Activated CD4-positive, alpha-beta T cell treated with anti-CD3 and anti-CD28 coated beads, Interleukin-2, amount 50 U/mL, for 48 hours (primary cell): ENCODE data around the gene PPP1R3E.
A peak's percentile ranks its signal among the peaks of the same experiment; 100 is the strongest.
"Not testable (repeated sequence)": the region's sequence is repeated elsewhere in the genome, so short reads cannot be mapped to it uniquely, and the experiment has no call there.

ENCODE experiments used
- DNase-seq, 2 experiments: peaks; one replicate each; pipeline ENCODE4 v3.0.0-alpha.2; 2020

The PPP1R3E gene

GRCh38 chr14:23302290-23303225 lies at the start of gene PPP1R3E:
PPP1R3E (minus strand) TSS chr14:23302859; CDS start chr14:23302576, 283 bp downstream.
- peak; percentile 89 to 93 for DNase-seq

DNA sequence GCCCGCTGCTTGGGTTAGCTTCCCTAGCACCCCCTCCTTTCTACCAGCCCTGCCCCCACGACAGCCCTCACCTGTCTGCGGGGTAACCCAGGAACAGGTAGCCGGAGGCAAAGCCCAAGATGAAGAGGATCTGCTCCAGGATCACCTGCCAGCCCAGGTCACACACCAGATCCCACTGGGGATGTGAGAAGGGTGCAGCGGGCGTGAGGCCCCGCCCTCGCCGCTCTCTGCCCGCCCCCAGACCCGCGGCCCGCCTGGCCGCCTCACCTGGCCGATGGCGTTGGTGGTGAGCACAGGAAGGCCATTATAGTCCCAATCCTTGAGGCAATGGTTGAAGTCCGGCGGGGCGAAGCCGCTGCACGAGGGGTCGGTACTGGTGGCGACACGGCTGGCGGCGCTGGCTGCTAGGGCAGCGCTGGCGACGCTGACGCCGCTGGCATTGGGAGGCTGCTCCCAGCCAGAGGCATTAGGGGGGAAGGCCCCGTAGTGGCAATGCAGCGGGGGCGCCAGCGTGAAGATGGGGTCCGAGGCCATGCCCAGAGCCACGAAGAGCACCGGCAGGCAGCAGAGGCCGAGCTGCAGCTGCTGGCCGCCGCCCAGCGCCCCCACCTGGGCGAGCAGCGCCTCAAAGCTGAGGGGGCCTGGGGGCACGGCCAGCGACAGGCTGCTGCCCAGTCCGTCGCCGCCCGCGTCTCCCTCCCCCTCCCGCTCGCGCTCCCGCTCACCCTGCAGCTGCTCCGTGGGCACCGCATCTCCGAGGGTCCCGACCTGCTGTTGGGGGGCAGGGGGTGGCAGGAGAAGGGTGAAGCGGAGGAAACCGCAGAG lies 49.2 kb upstream of the PPP1R3E start:
- no peak for DNase-seq

- DNase-seq, result no peak
Observed at GRCh38 chr14:23349156-23349845, 46.6 kb upstream of the PPP1R3E start.

GRCh38 chr14:23348297-23348655 lies 45.6 kb upstream of the PPP1R3E start:
- DNase-seq, result no peak

GRCh38 chr14:23347406-23348296 lies 45.0 kb upstream of the PPP1R3E start:
- DNase-seq, result no peak

DNA sequence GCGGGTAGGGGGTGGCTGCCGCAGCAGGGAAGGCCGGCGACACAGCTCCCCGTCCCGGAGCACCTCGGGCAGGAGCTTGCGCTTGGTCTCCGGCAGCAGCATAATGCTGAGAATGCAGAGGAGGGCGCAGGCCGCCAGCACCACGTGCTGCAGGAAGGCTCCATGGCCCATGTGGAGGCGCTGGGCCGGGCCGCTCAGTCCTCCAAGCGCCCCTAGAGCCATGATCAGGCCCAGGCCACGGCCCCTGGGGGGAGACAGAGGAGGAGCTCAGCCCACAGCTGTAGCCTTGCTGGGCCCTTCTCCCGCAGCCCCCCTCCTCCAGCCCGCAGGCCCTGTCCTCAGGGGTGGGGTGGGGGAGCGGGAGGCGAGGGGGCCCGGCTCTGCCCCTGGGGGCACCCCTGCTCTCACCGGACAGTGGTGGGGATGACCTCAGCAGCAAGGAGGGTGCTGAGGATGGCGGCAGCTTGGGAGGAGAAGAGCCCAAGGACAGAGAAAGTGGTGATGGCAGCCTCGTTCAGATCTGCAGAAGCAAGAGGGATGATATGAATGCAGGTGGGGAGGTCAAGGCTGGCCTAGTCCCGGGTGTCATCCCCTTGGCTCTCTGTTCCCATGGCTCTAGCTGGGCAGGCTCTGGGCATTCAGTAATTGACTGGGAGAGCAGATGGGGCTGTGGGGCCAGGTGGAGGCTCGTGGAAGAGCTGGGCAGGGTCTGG lies 44.2 kb upstream of the PPP1R3E start:
- no peak for DNase-seq

- no peak for DNase-seq
Observed at GRCh38 chr14:23345987-23346692, 43.5 kb upstream of the PPP1R3E start.

DNA sequence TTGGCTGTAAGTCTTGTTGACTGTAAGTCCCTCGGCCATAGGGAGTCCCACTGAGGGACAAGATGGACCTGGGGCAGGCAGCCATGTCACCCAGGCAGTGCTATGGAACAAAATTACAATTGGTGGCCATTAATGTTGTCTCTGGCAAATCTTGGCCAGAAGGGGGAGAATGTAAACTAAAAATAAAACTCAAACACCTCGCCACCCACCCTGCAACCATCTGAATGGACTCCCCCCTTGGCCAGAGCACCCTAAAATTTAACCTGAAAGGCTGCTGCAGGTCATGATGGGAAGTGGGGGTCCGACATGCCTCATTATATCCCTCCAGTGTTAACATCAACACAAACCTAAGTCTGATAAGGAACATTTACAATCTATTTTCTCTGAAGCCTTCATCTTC lies 41.8 kb upstream of the PPP1R3E start:
- no peak for DNase-seq

- no peak for DNase-seq
Observed at GRCh38 chr14:23339506-23340268, 37.0 kb upstream of the PPP1R3E start.

DNA sequence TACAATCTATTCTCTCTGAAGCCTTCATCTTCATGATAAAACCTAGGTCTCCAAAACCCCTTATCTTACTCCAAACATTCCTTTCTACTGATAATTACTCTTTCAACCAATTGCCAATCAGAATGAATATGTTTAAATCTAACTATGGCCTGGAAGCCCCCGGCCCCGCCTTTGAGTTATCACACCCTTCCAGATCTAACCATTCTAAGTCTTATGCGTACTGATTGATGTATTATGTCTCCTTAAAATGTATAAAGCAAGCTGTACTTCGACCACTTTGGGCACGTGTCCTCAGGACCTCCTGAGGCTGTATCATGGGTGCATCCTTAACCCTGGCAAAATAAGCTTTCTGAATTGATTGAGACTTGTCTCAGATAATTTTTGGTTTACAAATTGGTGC lies 33.0 kb upstream of the PPP1R3E start:
- no peak for DNase-seq

DNA sequence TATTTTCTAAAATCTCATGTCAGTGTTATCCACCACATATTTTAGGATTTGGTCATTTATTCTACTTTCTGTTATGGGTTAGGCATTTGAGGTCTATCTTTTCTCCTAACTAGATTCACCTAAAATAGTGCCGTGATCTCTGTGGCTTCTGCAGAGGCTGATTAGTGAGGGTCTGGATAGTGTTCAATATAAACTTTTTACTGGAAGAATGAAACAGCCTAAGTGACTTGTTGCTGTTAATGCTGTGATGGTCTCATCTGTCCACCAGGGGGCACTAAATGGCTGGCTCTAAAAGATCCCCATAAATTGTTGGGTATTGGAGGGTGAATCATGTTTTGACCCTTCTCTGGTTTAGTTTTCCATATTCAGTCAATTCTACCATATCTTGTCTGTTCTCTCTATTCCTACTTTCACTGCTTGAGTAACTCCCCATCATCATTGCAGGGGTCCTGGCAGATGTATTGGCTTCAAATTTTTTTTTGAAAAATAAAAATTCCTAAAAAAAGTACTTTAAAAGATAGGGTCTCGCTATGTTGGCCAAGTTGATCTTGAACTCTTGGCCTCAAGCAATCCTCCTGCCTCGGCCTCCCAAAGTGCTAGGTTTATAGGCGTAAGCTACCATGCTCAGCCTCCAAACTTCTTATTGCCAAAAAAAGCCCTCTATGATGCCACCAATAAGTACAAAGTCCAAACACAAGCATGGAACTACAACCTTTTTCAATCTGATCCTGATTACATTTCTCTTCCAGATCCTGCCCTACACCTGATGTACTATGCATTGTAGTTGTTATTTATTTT lies 25.5 kb upstream of the PPP1R3E start:
- DNase-seq, result peak; percentile 69 to 74

DNA sequence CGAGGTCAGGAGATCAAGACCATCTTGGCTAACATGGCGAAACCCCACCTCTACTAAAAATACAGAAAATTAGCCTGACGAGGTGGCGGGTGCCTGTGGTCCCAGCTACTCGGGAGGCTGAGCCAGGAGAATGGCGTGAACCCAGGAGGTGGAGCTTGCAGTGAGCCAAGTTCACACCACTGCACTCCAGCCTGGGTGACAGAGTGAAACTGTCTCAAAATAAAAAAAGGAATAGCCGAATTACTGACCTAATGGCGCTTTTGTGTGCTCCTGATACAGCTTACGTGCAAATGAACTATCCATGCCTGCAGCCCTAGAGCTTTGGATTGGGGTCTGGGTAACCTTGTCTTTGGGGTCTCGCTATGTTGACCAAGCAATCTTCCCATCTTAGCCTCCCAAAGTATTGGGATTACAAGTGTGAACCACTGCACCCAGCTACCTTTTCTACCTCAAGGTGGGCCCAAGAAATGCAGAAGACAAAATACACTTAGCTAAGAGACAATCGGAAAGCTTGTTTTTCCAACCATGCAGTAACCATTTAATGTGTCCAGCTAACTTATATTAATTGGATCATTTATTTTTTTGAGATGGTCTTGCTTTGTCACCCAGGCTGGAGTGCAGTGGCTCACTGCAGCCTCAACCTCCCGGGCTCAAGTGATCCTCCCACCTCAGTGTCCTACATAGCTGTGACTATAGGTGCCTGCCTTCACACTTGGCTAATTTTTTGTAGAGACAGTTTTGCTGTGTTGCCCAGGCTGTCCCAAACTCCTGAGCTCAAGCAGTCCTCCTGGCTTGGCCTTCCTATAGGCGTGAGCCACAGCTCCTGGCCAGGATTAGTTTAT lies 24.1 kb upstream of the PPP1R3E start:
- no peak for DNase-seq

DNA sequence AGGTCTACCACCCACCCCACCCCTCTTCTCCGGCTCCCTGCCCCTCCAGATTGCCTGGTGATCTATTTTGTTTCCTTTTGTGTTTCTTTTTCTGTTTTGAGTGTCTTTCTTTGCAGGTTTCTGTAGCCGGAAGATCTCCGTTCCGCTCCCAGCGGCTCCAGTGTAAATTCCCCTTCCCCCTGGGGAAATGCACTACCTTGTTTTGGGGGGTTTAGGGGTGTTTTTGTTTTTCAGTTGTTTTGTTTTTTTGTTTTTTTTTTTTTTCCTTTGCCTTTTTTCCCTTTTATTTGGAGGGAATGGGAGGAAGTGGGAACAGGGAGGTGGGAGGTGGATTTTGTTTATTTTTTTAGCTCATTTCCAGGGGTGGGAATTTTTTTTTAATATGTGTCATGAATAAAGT lies 23.1 kb upstream of the PPP1R3E start:
- DNase-seq, result not testable (repeated sequence)

DNA sequence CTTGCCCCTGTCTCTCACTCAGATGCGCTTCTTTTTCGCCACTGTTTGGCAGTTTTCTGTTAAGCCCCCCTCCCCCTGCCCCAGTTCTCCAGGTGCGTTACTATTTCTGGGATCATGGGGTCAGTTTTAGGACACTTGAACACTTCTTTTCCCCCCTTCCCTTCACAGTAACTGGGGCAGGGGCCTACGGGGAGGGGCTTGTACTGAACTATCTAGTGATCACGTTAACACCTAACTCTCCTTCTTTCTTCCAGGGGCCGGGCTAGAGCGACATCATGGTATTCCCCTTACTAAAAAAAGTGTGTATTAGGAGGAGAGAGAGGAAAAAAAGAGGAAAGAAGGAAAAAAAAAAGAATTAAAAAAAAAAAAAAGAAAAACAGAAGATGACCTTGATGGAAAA lies 22.3 kb upstream of the PPP1R3E start:
- DNase-seq, result no peak

DNA sequence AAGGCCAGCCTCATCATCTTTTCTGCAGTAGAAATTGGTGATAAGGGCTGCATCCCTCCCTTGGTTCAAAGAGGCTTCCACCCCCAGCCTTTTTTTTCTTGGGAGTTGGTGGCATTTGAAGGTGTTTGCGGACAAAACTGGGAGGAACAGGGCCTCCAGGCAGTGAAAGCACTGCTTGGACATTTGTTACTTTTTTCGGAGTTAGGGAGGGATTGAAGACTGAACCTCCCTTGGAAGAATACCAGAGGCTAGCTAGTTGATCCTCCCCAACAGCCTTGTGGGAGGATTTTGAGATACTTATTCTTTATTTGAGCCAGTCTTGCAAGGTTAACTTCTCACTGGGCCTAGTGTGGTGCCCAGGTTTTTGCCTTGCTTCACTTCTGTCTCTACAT lies 21.8 kb upstream of the PPP1R3E start:
- DNase-seq, result no peak

GRCh38 chr14:23323838-23324454 lies 21.3 kb upstream of the PPP1R3E start:
- DNase-seq, result no peak
